GM12878 (cell line): ENCODE results near the gene ZNF627. TPM values are rescaled to one million over a fixed set of nuclear protein-coding genes. Genes with fewer than 3 reads are reported as not detected.

ENCODE experiments used
- ATAC-seq: fragments of 200-7000 bp; cut with Tn5 transposase; 3 replicates; pipeline ENCODE4 v1.9.1; 2020; ENCODE audit warnings: mild to moderate bottlenecking, moderate library complexity
- BruUV-seq: library from RNA; stranded (reverse); fragments of 400-500 nt; replicated peaks from 2 replicates; lab custom pipeline; 2021; lab: Mats Ljungman, UMichigan
- CTCF ChIA-PET: fragments of 300-600 bp; sonication (Branson Sonifier 250); formaldehyde crosslinking; extraction: SDS; loops from one replicate; lab custom pipeline; 2021; ENCODE audit warnings: inconsistent platforms; lab: Yijun Ruan, JAX
- POLR2A ChIA-PET: fragments of 350-600 bp; formaldehyde crosslinking; extraction: SDS; loops from one replicate; lab custom pipeline; 2021; ENCODE audit warnings: inconsistent platforms; lab: Charles Lee
- RAD21 ChIA-PET: fragments of 300-600 bp; sonication (Branson Sonifier 250); formaldehyde crosslinking; loops from one replicate; lab custom pipeline; 2023; ENCODE audit warnings: antibody characterized with exemption; ENCODE audit not compliant: unreplicated experiment; lab: Charles Lee
- SMC1A ChIA-PET: fragments of 300-600 bp; sonication (Branson Sonifier 250); formaldehyde crosslinking; loops from one replicate; lab custom pipeline; 2023; ENCODE audit not compliant: unreplicated experiment, uncharacterized antibody; lab: Charles Lee
- DNase-seq: peaks from one replicate; pipeline ENCODE4 v3.0.0-alpha.2; 2011; ENCODE audit warnings: low read depth, low spot score
- FAIRE-seq: peaks from 3 replicates; lab custom pipeline; 2011; peaks lifted over from hg19 to GRCh38; lab: Jason Lieb, UNC
- H2AFZ ChIP-seq: 2 replicates; pipeline ENCODE4 v1.6.0; 2011; ENCODE audit warnings: low read depth, low read length, control low read depth; ENCODE audit not compliant: control insufficient read depth
- H3K27ac ChIP-seq: 2 replicates; pipeline ENCODE4 v1.5.1; 2011; ENCODE audit warnings: control low read depth; ENCODE audit not compliant: control insufficient read depth, insufficient read depth
- H3K27me3 ChIP-seq, 2 experiments: replicated peaks in 1 of 2; 2 replicates each; pipeline versions ENCODE4 v1.6.0 to v1.6.1; 2011; ENCODE audit warnings: low read length in 1 of 2; ENCODE audit not compliant: control insufficient read depth in 2 of 2, insufficient read depth in 2 of 2
- H3K36me3 ChIP-seq, 2 experiments: 2 replicates each; pipeline ENCODE4 v1.5.1; 2011; ENCODE audit warnings: low read length in 1 of 2; ENCODE audit not compliant: control insufficient read depth in 2 of 2, insufficient read depth in 2 of 2
- H3K4me1 ChIP-seq: 2 replicates; pipeline ENCODE4 v1.6.1; 2011; ENCODE audit warnings: mild to moderate bottlenecking, low read length, moderate library complexity, mixed read lengths; ENCODE audit not compliant: control insufficient read depth, insufficient read depth
- H3K4me2 ChIP-seq: 2 replicates; pipeline ENCODE4 v1.6.0; 2011; ENCODE audit warnings: control low read depth; ENCODE audit not compliant: control insufficient read depth, insufficient read depth
- H3K4me3 ChIP-seq: fragments of 200-600 bp; sonication (generic); 2 replicates; pipeline ENCODE4 v1.5.1; 2016
- H3K79me2 ChIP-seq: 2 replicates; pipeline ENCODE4 v1.6.0; 2011; ENCODE audit warnings: low read length; ENCODE audit not compliant: control insufficient read depth, insufficient read depth
- H3K9ac ChIP-seq: 2 replicates; pipeline ENCODE4 v1.8.0; 2011; ENCODE audit warnings: low read length, control low read depth, mixed read lengths; ENCODE audit not compliant: control insufficient read depth, insufficient read depth
- H3K9me3 ChIP-seq: replicated peaks from 3 replicates; pipeline ENCODE4 v1.5.1; 2011; ENCODE audit warnings: mild to moderate bottlenecking, low read length; ENCODE audit not compliant: control insufficient read depth, insufficient read depth
- H4K20me1 ChIP-seq: 2 replicates; pipeline ENCODE4 v1.6.0; 2011; ENCODE audit not compliant: control insufficient read depth, insufficient read depth
- DPF2 ChIP-seq: fragments of 450-650 bp; IDR thresholded peaks from 2 replicates; pipeline ENCODE4 v1.6.1; 2017; ENCODE audit warnings: mild to moderate bottlenecking
- PAX8 ChIP-seq: fragments of 450-650 bp; IDR thresholded peaks from 2 replicates; pipeline ENCODE4 v1.6.1; 2017; ENCODE audit warnings: mild to moderate bottlenecking, moderate library complexity
- POLR2AphosphoS2 ChIP-seq: IDR thresholded peaks from 2 replicates; pipeline ENCODE4 v1.6.1; 2011; ENCODE audit warnings: low read depth, mild to moderate bottlenecking, low read length, improper control_type of control experiment, moderate library complexity
- SRF ChIP-seq, 2 experiments: IDR thresholded peaks; 2 replicates each; pipeline ENCODE4 v1.6.1; 2011; ENCODE audit warnings: low read depth in 2 of 2, low read length in 2 of 2, mild to moderate bottlenecking in 1 of 2, moderate library complexity in 1 of 2
- WGBS: methylation state at CpG from one replicate; pipeline ENCODE4 v1.1.6; 2016; ENCODE audit warnings: low lambda C conversion rate; ENCODE audit not compliant: insufficient replicate concordance, insufficient coverage; ENCODE audit errors: missing lambda C conversion rate; 5-methylcytosine and 5-hydroxymethylcytosine counted together
- in situ Hi-C: fragments of 300-500 bp; cut with MboI; formaldehyde crosslinking; loops from 9 replicates; pipeline ENCODE4 v1.14.3; 2018; ENCODE audit warnings: mixed read lengths
- intact Hi-C: fragments of 100-400 bp; cut with micrococcal nuclease; formaldehyde crosslinking; loops from one replicate; pipeline ENCODE4 v1.14.2; 2022; ENCODE audit not compliant: unreplicated experiment
- polyA plus RNA-seq, 11 experiments: library from polyadenylated mRNA; depleted of rRNA in 4 of 11; unstranded in 6 of 11; stranded (reverse) in 5 of 11; fragments of >200 nt; fragmentation: Nextera tagmentation in 4 of 11; fragmentation: Illumina TruSeq in 1 of 11; extraction: Ambion mirVana in 4 of 11; extraction: Trizol in 1 of 11; gene quantifications; 1 replicate in 1 of 11; 2 replicates in 10 of 11; pipeline versions ENCODE4 v1.2.1 to v1.2.3, GENCODE V29; 2011 to 2016; ENCODE audit warnings: inconsistent platforms in 2 of 11, missing spikeins in 2 of 11, low read depth in 1 of 11
- total RNA-seq, 4 experiments: library from RNA; depleted of rRNA in 3 of 4; stranded (reverse); fragments of >200 nt in 3 of 4; fragmentation: Illumina TruSeq in 1 of 4; extraction: Trizol in 1 of 4; gene quantifications; 2 replicates each; pipeline versions ENCODE4 v1.2.1 to v1.2.3, GENCODE V29; 2013 to 2021
- TF ChIP-seq, protein P1 (sequence below): IDR thresholded peaks from 2 replicates; pipeline ENCODE4 v1.6.1; 2012; ENCODE audit warnings: improper control_type of control experiment, low read depth, low read length; ENCODE audit not compliant: insufficient replicate concordance

Gene ZNF627
- total and polyA plus RNA-seq, 10 of the 15 experiments (the other 5 are each of a cell fraction or from before 2014, with no cell fraction given), result 5.1 to 13.7 (median 10.2) TPM

DNA sequence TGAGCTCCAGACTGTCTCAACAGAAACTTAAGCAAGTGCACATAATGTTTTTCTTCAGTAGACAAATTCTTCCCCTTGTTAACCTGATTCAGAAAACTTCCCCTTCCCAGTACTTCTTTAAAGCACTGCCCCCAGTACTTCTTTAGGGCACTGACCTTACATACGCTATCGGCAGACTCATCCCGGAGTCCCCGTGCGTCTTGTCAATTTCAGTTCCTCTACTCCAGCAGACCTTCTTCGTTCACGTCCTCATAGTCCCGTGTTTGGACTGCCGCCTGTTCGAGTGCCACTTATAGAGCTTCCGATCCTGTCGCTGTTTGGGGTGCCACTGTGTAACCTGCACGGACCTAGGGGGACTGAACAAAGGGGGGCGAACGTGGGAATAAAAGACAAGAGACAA lies 29.0 kb downstream of the ZNF627 start:
- 63% methylated on average over 15 of the region's 15 CpGs for WGBS
- no TSS peak for BruUV-seq
- ChIA-PET CTCF (no interaction called here), POLR2A (interaction anchor here (1.4 kb wide), 1 partner anchor 29 kb away, joined by 3 read pairs; the partner anchor contains the start of gene ZNF627), SMC1A (no interaction called here), RAD21 (no interaction called here)
- H3K4me1 ChIP-seq, result no peaks in the 10 kb centered on the region
- no peak for TF ChIP-seq SRF (IDR thresholded peaks at IDR 0.05; ENCODE audit: low read depth in 2 of 2, low read length in 2 of 2)
- TF ChIP-seq, protein P1, sequence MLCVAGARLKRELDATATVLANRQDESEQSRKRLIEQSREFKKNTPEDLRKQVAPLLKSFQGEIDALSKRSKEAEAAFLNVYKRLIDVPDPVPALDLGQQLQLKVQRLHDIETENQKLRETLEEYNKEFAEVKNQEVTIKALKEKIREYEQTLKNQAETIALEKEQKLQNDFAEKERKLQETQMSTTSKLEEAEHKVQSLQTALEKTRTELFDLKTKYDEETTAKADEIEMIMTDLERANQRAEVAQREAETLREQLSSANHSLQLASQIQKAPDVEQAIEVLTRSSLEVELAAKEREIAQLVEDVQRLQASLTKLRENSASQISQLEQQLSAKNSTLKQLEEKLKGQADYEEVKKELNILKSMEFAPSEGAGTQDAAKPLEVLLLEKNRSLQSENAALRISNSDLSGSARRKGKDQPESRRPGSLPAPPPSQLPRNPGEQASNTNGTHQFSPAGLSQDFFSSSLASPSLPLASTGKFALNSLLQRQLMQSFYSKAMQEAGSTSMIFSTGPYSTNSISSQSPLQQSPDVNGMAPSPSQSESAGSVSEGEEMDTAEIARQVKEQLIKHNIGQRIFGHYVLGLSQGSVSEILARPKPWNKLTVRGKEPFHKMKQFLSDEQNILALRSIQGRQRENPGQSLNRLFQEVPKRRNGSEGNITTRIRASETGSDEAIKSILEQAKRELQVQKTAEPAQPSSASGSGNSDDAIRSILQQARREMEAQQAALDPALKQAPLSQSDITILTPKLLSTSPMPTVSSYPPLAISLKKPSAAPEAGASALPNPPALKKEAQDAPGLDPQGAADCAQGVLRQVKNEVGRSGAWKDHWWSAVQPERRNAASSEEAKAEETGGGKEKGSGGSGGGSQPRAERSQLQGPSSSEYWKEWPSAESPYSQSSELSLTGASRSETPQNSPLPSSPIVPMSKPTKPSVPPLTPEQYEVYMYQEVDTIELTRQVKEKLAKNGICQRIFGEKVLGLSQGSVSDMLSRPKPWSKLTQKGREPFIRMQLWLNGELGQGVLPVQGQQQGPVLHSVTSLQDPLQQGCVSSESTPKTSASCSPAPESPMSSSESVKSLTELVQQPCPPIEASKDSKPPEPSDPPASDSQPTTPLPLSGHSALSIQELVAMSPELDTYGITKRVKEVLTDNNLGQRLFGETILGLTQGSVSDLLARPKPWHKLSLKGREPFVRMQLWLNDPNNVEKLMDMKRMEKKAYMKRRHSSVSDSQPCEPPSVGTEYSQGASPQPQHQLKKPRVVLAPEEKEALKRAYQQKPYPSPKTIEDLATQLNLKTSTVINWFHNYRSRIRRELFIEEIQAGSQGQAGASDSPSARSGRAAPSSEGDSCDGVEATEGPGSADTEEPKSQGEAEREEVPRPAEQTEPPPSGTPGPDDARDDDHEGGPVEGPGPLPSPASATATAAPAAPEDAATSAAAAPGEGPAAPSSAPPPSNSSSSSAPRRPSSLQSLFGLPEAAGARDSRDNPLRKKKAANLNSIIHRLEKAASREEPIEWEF, result no peak
- TF ChIP-seq PAX8, result no peak
- TF ChIP-seq DPF2, result no peak
- TF ChIP-seq POLR2AphosphoS2, result no peak
- no peak overlapping the region for H2AFZ ChIP-seq
- H3K36me3 ChIP-seq, result no peaks in the 10 kb centered on the region
- no peak overlapping the region for H3K4me2 ChIP-seq
- peaks cover 1% of the 10 kb centered on the region; the same call in 1 of the 3 replicates for H3K9me3 ChIP-seq
- H3K27ac ChIP-seq, result no peak overlapping the region
- ATAC-seq, result no peak
- no peaks in the 10 kb centered on the region for H4K20me1 ChIP-seq
- no peaks in the 10 kb centered on the region for H3K79me2 ChIP-seq
- no peak for FAIRE-seq
- intact Hi-C loops, result no loop called here
- H3K4me3 ChIP-seq, result no peak overlapping the region
- in situ Hi-C loops, result no loop called here
- H3K9ac ChIP-seq, result no peak overlapping the region
- DNase-seq, result no peak
- H3K27me3 ChIP-seq, result no peaks in the 10 kb centered on the region; a peak in 1 of 4 replicates
